PC-9 (cell line): ENCODE measurements around the gene FEZ2. TPM values are rescaled to one million over a fixed set of nuclear protein-coding genes. Genes with fewer than 3 reads are reported as not detected.

Experiments used
- BruUV-seq: library from RNA; stranded (reverse); fragments of 400-500 nt; replicated peaks from 2 replicates; lab custom pipeline; 2021; lab: Mats Ljungman, UMichigan
- CTCF ChIA-PET: fragments of 300-600 bp; sonication (Branson Sonifier 250); formaldehyde crosslinking; loops from one replicate; lab custom pipeline; 2022; ENCODE audit warnings: antibody characterized with exemption; lab: Charles Lee
- POLR2A ChIA-PET: fragments of 300-600 bp; sonication (Branson Sonifier 250); formaldehyde crosslinking; loops from one replicate; lab custom pipeline; 2022; ENCODE audit warnings: antibody characterized with exemption; ENCODE audit not compliant: unreplicated experiment; lab: Charles Lee
- DNase-seq, 2 experiments: peaks; one replicate each; pipeline versions ENCODE4 v3.0.0 to v3.0.0-alpha.2; 2015 to 2022; ENCODE audit warnings: mixed read lengths in 1 of 2
- H2AFZ ChIP-seq: fragments of 200-600 bp; sonication (generic); 2 replicates; pipeline ENCODE4 v1.8.1; 2017; ENCODE audit warnings: antibody characterized with exemption
- H3F3A ChIP-seq: fragments of 200-600 bp; sonication (generic); 2 replicates; pipeline ENCODE4 v1.8.1; 2017; ENCODE audit warnings: antibody characterized with exemption, mild to moderate bottlenecking, low read depth; ENCODE audit not compliant: insufficient read depth
- H3K27ac ChIP-seq: fragments of 200-600 bp; sonication (generic); 2 replicates; pipeline ENCODE4 v1.6.1; 2016; ENCODE audit warnings: mixed run types
- H3K27me3 ChIP-seq: fragments of 200-600 bp; sonication (generic); 2 replicates; pipeline ENCODE4 v1.6.1; 2016; ENCODE audit warnings: low read depth, mixed run types; ENCODE audit not compliant: insufficient read depth
- H3K36me3 ChIP-seq: fragments of 200-600 bp; sonication (generic); 2 replicates; pipeline ENCODE4 v1.6.1; 2016; ENCODE audit warnings: low read depth, mixed run types
- H3K4me1 ChIP-seq: fragments of 200-600 bp; sonication (generic); replicated peaks from 2 replicates; pipeline ENCODE4 v1.6.1; 2016; ENCODE audit warnings: mixed run types; ENCODE audit not compliant: insufficient read depth
- H3K4me2 ChIP-seq: fragments of 200-600 bp; sonication (generic); 2 replicates; pipeline ENCODE4 v1.6.1; 2017; ENCODE audit warnings: mixed run types
- H3K4me3 ChIP-seq: fragments of 200-600 bp; sonication (generic); 2 replicates; pipeline ENCODE4 v1.6.1; 2016; ENCODE audit warnings: mixed run types
- H3K79me2 ChIP-seq: fragments of 200-600 bp; sonication (generic); 2 replicates; pipeline ENCODE4 v1.6.1; 2017; ENCODE audit warnings: low read depth, mixed run types
- H3K9me2 ChIP-seq: fragments of 200-600 bp; sonication (generic); 2 replicates; pipeline ENCODE4 v1.8.1; 2017; ENCODE audit warnings: mild to moderate bottlenecking; ENCODE audit not compliant: insufficient read depth
- H3K9me3 ChIP-seq: fragments of 200-600 bp; sonication (generic); 2 replicates; pipeline ENCODE4 v1.8.1; 2016; ENCODE audit warnings: low read depth; ENCODE audit not compliant: insufficient read depth
- H4K20me1 ChIP-seq: fragments of 200-600 bp; sonication (generic); 2 replicates; pipeline ENCODE4 v1.8.1; 2017; ENCODE audit not compliant: insufficient read depth
- CTCF ChIP-seq: fragments of 200-600 bp; sonication (generic); conservative IDR thresholded peaks from 2 replicates; pipeline ENCODE4 v1.6.1; 2017; ENCODE audit warnings: mixed run types, antibody characterized with exemption, mild to moderate bottlenecking, moderate library complexity
- EZH2 ChIP-seq: fragments of 200-600 bp; sonication (generic); IDR thresholded peaks from 2 replicates; pipeline ENCODE4 v1.8.0; 2017; ENCODE audit warnings: antibody characterized with exemption, low read depth
- intact Hi-C: fragments of 100-400 bp; cut with micrococcal nuclease; formaldehyde crosslinking; loops from one replicate; pipeline ENCODE4 v1.10.0; 2022; ENCODE audit not compliant: unreplicated experiment
- total RNA-seq: library from RNA; stranded (reverse); gene quantifications from 2 replicates; pipeline ENCODE4 v1.2.3, GENCODE V29; 2021

FEZ2 gene
- total RNA-seq, 1 experiment from 2014 or later = 33.9 TPM

DNA sequence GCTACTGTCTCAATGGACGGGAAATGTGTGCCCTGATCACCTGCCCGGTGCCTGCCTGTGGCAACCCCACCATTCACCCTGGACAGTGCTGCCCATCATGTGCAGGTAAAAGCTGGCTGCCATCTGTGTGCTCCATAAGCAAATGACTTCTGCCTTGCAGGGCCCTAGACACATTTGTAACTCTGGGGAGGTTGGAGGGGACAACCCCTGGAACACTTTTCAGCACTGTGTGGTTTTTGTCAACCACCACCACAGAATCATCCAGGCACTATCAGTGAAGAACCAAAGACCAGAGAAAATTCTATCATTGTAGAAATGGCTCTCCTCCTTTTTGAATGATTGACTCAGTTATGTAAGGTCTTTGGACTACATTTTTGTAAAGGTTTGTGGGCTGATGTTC, 84.3 kb downstream of the FEZ2 start:
- ChIA-PET CTCF (no interaction called here), POLR2A (no interaction called here)
- H3K9me3 ChIP-seq = no peaks in the 10 kb centered on the region
- H3K27ac ChIP-seq = no peak overlapping the region
- H3K79me2 ChIP-seq = no peaks in the 10 kb centered on the region
- no peak overlapping the region for H3K4me2 ChIP-seq
- no peaks in the 10 kb centered on the region for H4K20me1 ChIP-seq
- H2AFZ ChIP-seq = no peak overlapping the region
- H3F3A ChIP-seq = no peaks in the 10 kb centered on the region
- no peak for DNase-seq
- H3K36me3 ChIP-seq = peaks cover 40% of the 10 kb centered on the region
- no TSS peak for BruUV-seq
- H3K9me2 ChIP-seq = no peaks in the 10 kb centered on the region
- TF ChIP-seq CTCF (no peak), EZH2 (no peak)
- no peaks in the 10 kb centered on the region for H3K27me3 ChIP-seq
- H3K4me1 ChIP-seq = no peaks in the 10 kb centered on the region
- intact Hi-C loops = no loop called here
- H3K4me3 ChIP-seq = no peak overlapping the region

- Histone ChIP-seq H3F3A (no peaks in the 10 kb centered on the region), H3K4me3 (no peak overlapping the region), H3K36me3 (peaks cover 37% of the 10 kb centered on the region; the same call in 1 of the 2 replicates), H3K79me2 (no peaks in the 10 kb centered on the region), H4K20me1 (no peaks in the 10 kb centered on the region; the same call in 1 of the 2 replicates), H3K27ac (no peak overlapping the region), H3K27me3 (no peaks in the 10 kb centered on the region), H2AFZ (no peak overlapping the region), H3K4me2 (no peak overlapping the region), H3K4me1 (no peaks in the 10 kb centered on the region), H3K9me3 (no peaks in the 10 kb centered on the region), H3K9me2 (no peaks in the 10 kb centered on the region)
- intact Hi-C loops = no loop called here
- TF ChIP-seq EZH2 = no peak
- no peak for TF ChIP-seq CTCF
- ChIA-PET CTCF (no interaction called here), POLR2A (no interaction called here)
- BruUV-seq = no TSS peak
- no peak for DNase-seq
These were observed 85.3 kb downstream of the FEZ2 start for GRCh38 chr2:36512705-36513104.

GRCh38 chr2:36511858-36512603, 85.9 kb downstream of the FEZ2 start:
- Histone ChIP-seq H3K9me2 (no peaks in the 10 kb centered on the region), H3K4me2 (no peak overlapping the region), H3F3A (no peaks in the 10 kb centered on the region), H3K36me3 (peaks cover 32% of the 10 kb centered on the region; the same call in 1 of the 2 replicates), H2AFZ (no peak overlapping the region), H3K4me3 (no peak overlapping the region), H3K4me1 (no peaks in the 10 kb centered on the region), H4K20me1 (no peaks in the 10 kb centered on the region; the same call in 1 of the 2 replicates), H3K9me3 (no peaks in the 10 kb centered on the region), H3K27me3 (no peaks in the 10 kb centered on the region), H3K27ac (no peak overlapping the region), H3K79me2 (no peaks in the 10 kb centered on the region)
- no TSS peak for BruUV-seq
- CTCF ChIA-PET = no interaction called here
- DNase-seq = no peak
- no peak for TF ChIP-seq CTCF
- no peak for TF ChIP-seq EZH2
- intact Hi-C loops = no loop called here
- POLR2A ChIA-PET = no interaction called here
